HepG2 (cell line): Measurements from ENCODE around the gene PARP3. TPM values are rescaled to one million over a fixed set of nuclear protein-coding genes. Genes with fewer than 3 reads are reported as not detected.
A peak's percentile ranks its signal among the peaks of the same experiment; 100 is the strongest.

Experiments
- CENPBD1 ChIP-seq: sonication (generic); formaldehyde crosslinking; IDR thresholded peaks from 2 replicates; pipeline ENCODE4 v1.8.0; 2022; ENCODE audit warnings: missing genetic modification reagents, low read depth, mild to moderate bottlenecking, borderline replicate concordance
- EP300 ChIP-seq, 3 experiments: sonication (generic) in 1 of 3; formaldehyde crosslinking in 1 of 3; IDR thresholded peaks; 2 replicates each; pipeline versions ENCODE4 v1.5.1 to v1.6.1; 2011 to 2020; ENCODE audit warnings: low read depth in 2 of 3, low read length in 2 of 3, borderline replicate concordance in 1 of 3, improper control_type of control experiment in 1 of 3, mild to moderate bottlenecking in 1 of 3, missing genetic modification reagents in 1 of 3, moderate library complexity in 1 of 3
- FOXO4 ChIP-seq: sonication (generic); formaldehyde crosslinking; conservative IDR thresholded peaks from 2 replicates; pipeline ENCODE4 v1.8.1; 2023; ENCODE audit warnings: missing genetic modification reagents
- GTF3A ChIP-seq: sonication (generic); formaldehyde crosslinking; conservative IDR thresholded peaks from 2 replicates; pipeline ENCODE4 v1.4.0; 2020; ENCODE audit warnings: mild to moderate bottlenecking, missing genetic modification reagents
- HOXD1 ChIP-seq: sonication (generic); formaldehyde crosslinking; IDR thresholded peaks from 2 replicates; pipeline ENCODE4 v1.5.0; 2020; ENCODE audit warnings: missing genetic modification reagents
- IRX3 ChIP-seq: sonication (generic); formaldehyde crosslinking; IDR thresholded peaks from 2 replicates; pipeline ENCODE4 v1.8.1; 2023; ENCODE audit warnings: mild to moderate bottlenecking, low read depth, missing genetic modification reagents, borderline replicate concordance
- MBD4 ChIP-seq: IDR thresholded peaks from 2 replicates; pipeline ENCODE4 v1.6.1; 2012; ENCODE audit warnings: low read length, inconsistent platforms, borderline replicate concordance
- MTA3 ChIP-seq: sonication (generic); formaldehyde crosslinking; IDR thresholded peaks from 2 replicates; pipeline ENCODE4 v1.4.0; 2020; ENCODE audit warnings: missing genetic modification reagents
- PATZ1 ChIP-seq: sonication (generic); formaldehyde crosslinking; IDR thresholded peaks from 2 replicates; pipeline ENCODE4 v1.4.0; 2020; ENCODE audit warnings: missing genetic modification reagents
- RBM39 ChIP-seq: fragments of 200-400 bp; formaldehyde crosslinking; IDR thresholded peaks from one replicate; pipeline ENCODE4 v1.6.1; 2018; ENCODE audit warnings: antibody characterized with exemption, mild to moderate bottlenecking, low read depth, low read length; ENCODE audit not compliant: poor library complexity, severe bottlenecking
- SMAD9 ChIP-seq: sonication (generic); formaldehyde crosslinking; IDR thresholded peaks from 2 replicates; pipeline ENCODE4 v1.5.1; 2020; ENCODE audit warnings: mild to moderate bottlenecking, missing genetic modification reagents
- SSRP1 ChIP-seq: IDR thresholded peaks from 2 replicates; pipeline ENCODE4 v1.6.1; 2016; ENCODE audit warnings: control low read depth
- TRIM24 ChIP-seq: sonication (generic); formaldehyde crosslinking; IDR thresholded peaks from 2 replicates; pipeline ENCODE4 v1.8.0; 2022; ENCODE audit warnings: mild to moderate bottlenecking, missing genetic modification reagents
- ZBTB38 ChIP-seq: sonication (generic); formaldehyde crosslinking; IDR thresholded peaks from 2 replicates; pipeline ENCODE4 v1.5.1; 2020; ENCODE audit warnings: mild to moderate bottlenecking, missing genetic modification reagents
- ZC3H13 ChIP-seq: sonication (generic); formaldehyde crosslinking; IDR thresholded peaks from 2 replicates; pipeline ENCODE4 v1.8.1; 2023; ENCODE audit warnings: mild to moderate bottlenecking, missing genetic modification reagents, moderate library complexity
- ZNF543 ChIP-seq: sonication (generic); formaldehyde crosslinking; IDR thresholded peaks from 2 replicates; pipeline ENCODE4 v1.4.0; 2020; ENCODE audit warnings: mild to moderate bottlenecking, missing genetic modification reagents
- ZNF691 ChIP-seq: sonication (generic); formaldehyde crosslinking; IDR thresholded peaks from 2 replicates; pipeline ENCODE4 v1.4.0; 2020; ENCODE audit warnings: missing genetic modification reagents, low read depth, mild to moderate bottlenecking, borderline replicate concordance
- ZNF710 ChIP-seq: sonication (generic); formaldehyde crosslinking; IDR thresholded peaks from 2 replicates; pipeline ENCODE4 v1.5.0; 2020; ENCODE audit warnings: mild to moderate bottlenecking, missing genetic modification reagents, borderline replicate concordance
- ZNF883 ChIP-seq: sonication (generic); formaldehyde crosslinking; IDR thresholded peaks from 2 replicates; pipeline ENCODE4 v1.5.1; 2020; ENCODE audit warnings: mild to moderate bottlenecking, missing genetic modification reagents; ENCODE audit errors: not compliant biosample characterization
- polyA plus RNA-seq, 8 experiments: library from polyadenylated mRNA; depleted of rRNA in 3 of 8; stranded (reverse) in 7 of 8; unstranded in 1 of 8; fragments of >200 nt; fragmentation: Illumina TruSeq in 4 of 8; extraction: Trizol in 4 of 8; gene quantifications; 2 replicates each; pipeline versions ENCODE4 v1.2.1 to v1.2.3, GENCODE V29; 2011 to 2016; ENCODE audit warnings: low read depth in 4 of 8, missing spikeins in 1 of 8, mixed read lengths in 1 of 8; ENCODE audit not compliant: insufficient read depth in 1 of 8
- total RNA-seq, 5 experiments: library from RNA; depleted of rRNA; stranded (reverse); fragments of >200 nt; fragmentation: Illumina TruSeq; extraction: Trizol; gene quantifications; 2 replicates each; pipeline ENCODE4 v1.2.3, GENCODE V29; 2016; ENCODE audit warnings: low read depth in 1 of 5

The PARP3 gene
- total and polyA plus RNA-seq, 2 of the 13 experiments (the other 11 are each of a cell fraction or from before 2014, with no cell fraction given), result 11.2 to 21.5 TPM

- TF ChIP-seq FOXO4 (no peak), CENPBD1 (no peak), EP300 (IDR thresholded peaks at IDR 0.05; ENCODE audit: low read depth in 2 of 2, low read length in 2 of 2) (no peak; a peak in 1 of 4 replicates), EP300 (CRISPR knock-in tag; IDR thresholded peaks at IDR 0.05; ENCODE audit: borderline replicate concordance) (no peak), ZNF691 (no peak), MBD4 (no peak), SMAD9 (CRISPR knock-in tag) (0 out of 2 replicates have a peak, but pooled peaks have one; percentile 32), ZNF883 (CRISPR knock-in tag) (no peak), IRX3 (CRISPR knock-in tag) (no peak), ZNF710 (CRISPR knock-in tag) (no peak), TRIM24 (CRISPR knock-in tag) (no peak), GTF3A (CRISPR knock-in tag) (no peak), ZC3H13 (CRISPR knock-in tag) (no peak), RBM39 (no peak), ZNF543 (CRISPR knock-in tag) (peak; percentile 14; the same call in 1 of the 2 replicates), SSRP1 (CRISPR knock-in tag) (no peak), MTA3 (no peak), ZBTB38 (CRISPR knock-in tag) (no peak; the same call in 1 of the 2 replicates), HOXD1 (CRISPR knock-in tag) (no peak), PATZ1 (CRISPR knock-in tag) (peak; percentile 32; the same call in 1 of the 2 replicates)
Observed at GRCh38 chr3:51942603-51943450, 664 bp downstream of the PARP3 start (continued).
